Stimulated activated CD8-positive, alpha-beta memory T cell treated with anti-CD3 and anti-CD28 coated beads, Interleukin-15, amount 100 ng/mL, for 1 hour (primary cell): ENCODE measurements around the gene DTNB.
"Not testable (repeated sequence)": the region's sequence is repeated elsewhere in the genome, so short reads cannot be mapped to it uniquely, and the experiment has no call there.

Experiments used
- DNase-seq: peaks from one replicate; pipeline ENCODE4 v3.0.0-alpha.2; 2020; ENCODE audit warnings: low read depth

Gene DTNB

GRCh38 chr2:25682082-25682481, 8.7 kb upstream of the DTNB start:
- no peak for DNase-seq

- DNase-seq, result no peak
These were observed 4.5 kb upstream of the DTNB start for GRCh38 chr2:25677877-25678276.

- no peak for DNase-seq
These were observed 643 bp upstream of the DTNB start for GRCh38 chr2:25674077-25674362.

- DNase-seq, result peak; percentile 45
These were observed 680 bp downstream of the DTNB start for GRCh38 chr2:25672494-25673299.

DNA sequence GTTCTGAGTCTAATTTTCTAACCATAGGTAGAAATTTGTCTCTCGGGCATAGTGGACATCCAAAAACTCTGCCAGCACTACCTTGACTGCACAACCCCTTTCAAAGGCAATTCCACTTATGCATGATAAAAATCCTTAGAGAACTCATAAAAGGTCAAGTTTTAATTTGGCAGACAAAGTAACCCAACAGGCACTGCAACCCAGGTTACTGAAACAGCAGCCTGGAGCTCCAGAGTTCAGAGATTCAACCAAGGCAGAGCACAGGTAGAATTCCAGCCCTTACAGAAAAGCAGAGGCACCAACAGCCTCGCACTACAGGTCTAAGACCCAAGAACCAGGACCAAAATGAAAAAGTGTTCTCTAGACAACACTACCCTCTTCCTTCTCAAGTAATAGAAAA, 1.8 kb downstream of the DTNB start:
- no peak for DNase-seq

- DNase-seq, result no peak
These were observed 3.9 kb downstream of the DTNB start for GRCh38 chr2:25669520-25669919.

- DNase-seq, result no peak
These were observed 7.2 kb downstream of the DTNB start for GRCh38 chr2:25666218-25666617.

DNA sequence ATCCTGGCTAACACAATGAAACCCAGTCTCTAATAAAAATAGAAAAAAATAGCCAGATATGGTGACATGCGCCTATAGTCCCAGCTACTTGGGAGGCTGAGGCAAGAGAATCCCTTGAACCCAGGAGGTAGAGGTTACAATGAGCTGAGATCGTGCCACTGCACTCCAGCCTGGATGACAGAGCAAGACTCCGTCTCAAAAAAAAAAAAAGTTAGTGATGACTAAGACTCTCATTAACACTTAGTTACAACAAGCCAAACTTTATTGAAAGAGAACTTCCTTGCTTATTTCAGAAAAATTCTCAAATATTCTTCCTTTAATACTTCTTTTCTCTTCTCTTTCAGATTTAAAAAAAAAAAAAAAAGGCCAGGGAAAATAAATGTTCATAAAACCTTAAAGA, 7.9 kb downstream of the DTNB start:
- not testable (repeated sequence) for DNase-seq

DNA sequence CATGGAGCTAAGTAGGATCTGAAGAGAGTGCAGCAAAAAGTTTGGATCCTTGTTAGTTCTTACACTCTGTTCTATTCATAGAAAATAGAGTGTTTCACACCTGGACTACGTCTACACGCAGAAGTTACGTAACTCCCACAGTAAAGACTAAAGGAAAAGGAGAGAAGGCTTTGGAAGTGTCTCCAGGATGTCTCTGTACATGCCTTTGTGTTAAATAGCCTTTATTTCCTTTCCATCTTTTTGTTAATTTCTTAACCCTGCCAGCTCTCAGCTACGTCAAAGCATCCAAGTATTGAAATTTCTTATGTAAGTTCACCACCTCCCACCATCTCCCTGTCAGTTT, 8.4 kb downstream of the DTNB start:
- DNase-seq, result no peak

DNA sequence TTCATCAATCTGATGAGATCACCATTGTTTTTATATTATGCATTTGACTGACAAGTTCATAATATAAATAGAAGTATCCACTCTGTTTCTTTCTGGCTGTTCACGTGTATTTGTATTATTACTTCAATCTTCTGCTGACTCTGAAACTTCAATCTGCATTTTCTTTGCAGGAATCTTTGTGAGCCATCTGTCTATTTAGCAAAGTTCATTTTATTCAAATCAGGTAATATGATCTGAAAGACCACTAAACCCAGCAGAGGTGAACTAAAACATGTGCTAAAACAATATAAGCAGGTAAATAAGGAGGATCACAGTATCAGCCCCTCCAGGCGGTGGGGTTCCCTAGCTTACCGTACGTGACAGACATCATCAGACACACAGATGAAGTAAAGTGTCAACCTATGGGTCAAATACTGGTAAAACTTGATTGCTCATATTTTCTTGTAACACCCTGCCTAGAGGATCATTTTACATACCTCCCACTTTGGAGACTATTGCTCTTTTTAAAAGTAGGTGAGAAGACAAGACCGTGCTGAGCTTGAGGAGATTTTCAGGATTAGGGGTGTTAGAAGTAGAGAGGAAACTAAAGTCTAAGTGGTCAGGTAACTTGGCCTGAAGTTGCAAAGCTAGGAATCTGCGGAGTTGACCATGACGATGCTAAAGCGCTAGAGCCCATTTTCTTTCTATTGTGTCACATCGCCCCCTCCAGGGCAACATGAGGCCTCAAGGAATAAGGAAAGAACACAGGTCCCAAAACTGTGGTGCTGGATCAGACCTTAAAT, 9.0 kb downstream of the DTNB start:
- no peak for DNase-seq

GRCh38 chr2:25655316-25655715, 18.1 kb downstream of the DTNB start:
- DNase-seq, result no peak

- no peak for DNase-seq
These were observed 18.6 kb downstream of the DTNB start for GRCh38 chr2:25654801-25655200.

DNA sequence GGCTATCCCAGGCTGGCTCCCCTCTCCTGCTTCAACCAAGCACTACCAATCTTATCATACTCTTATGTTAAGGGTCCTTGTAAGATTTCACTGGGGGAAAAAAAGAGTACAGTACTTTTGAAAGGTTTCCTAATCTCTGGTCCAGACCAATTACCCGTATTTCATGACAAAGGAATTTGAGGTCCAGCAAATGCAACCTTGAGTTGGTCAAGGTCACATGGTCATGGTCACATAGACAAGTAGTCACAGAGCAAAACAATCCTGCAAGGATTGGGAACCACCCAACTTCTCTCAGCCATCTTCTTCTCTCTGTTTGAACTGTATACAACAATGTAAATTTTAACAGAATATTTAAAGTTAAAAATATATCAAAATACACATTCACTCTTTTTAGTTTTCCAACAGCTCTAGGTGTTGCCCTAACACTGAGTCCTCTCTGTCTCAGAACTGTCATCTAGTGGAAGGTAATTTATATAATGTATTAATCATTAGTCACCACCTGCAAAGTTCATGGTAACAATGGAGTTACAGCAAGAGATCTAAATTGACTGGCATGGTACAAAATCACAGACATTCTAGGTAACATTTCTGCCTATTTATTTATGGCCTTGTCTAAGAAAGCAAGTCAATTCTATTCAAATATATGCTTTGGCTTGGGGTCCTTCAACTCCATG, 21.5 kb downstream of the DTNB start:
- DNase-seq, result no peak

DNA sequence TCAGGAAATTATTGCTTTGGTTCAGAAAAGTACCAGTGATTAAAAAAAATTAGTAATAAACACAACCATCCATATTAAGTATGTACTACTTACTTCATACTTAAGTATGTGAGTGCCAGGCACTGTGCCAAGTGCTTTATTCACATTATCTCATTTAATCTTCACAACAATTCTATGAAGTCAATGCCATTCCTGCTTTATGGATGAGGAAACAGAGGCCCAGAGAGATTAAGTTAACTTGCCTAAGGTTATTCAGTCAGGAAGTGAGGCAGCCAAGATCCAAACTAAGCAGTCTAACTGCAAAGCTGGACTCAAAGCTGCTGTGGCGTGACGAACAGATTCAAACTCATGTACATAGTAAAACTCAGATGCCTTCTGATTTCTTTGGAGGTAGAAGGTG, 22.3 kb downstream of the DTNB start:
- no peak for DNase-seq

GRCh38 chr2:25650256-25650655, 23.1 kb downstream of the DTNB start:
- DNase-seq, result no peak

GRCh38 chr2:25649786-25650185, 23.6 kb downstream of the DTNB start:
- DNase-seq, result no peak

- DNase-seq, result no peak
These were observed 31.1 kb downstream of the DTNB start for GRCh38 chr2:25642298-25642697.

DNA sequence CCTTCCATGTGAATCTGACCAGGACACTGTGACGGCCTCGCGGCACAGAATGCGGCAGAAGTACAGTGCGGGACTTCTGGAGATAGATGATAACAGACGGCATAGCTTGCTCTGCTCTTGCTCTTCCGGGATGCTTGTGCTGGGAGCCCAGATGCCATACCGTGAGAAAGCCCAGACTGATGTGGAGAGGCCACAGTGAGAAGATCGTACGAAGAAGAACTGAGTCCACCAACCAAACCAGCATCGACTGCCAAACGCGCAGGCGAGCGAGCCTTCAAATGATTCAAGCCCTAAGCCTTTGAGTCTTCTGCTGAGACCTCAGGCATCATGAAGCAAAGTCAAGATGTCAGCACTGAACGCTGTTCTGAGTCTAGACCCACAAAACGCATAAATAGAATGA, 33.7 kb downstream of the DTNB start:
- DNase-seq, result no peak

DNA sequence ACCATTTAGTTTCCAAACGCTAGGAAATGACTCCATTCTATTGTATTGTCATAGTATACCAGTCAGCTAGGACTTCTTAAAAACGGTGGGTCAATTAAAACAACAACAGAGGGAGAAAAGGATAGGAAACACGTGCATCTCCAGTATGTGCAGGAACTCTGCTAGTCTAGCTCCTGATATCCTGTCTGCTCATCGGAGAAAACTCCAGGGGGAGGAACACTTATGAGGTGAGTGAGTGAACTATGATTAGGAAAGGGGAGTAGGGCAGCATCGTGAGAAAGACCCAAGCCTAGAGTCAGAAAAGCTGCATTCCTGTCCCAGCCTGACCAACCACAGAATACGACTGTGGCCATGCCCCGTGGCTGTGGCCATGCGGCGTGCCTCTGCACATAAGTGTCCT, 34.2 kb downstream of the DTNB start:
- no peak for DNase-seq

DNA sequence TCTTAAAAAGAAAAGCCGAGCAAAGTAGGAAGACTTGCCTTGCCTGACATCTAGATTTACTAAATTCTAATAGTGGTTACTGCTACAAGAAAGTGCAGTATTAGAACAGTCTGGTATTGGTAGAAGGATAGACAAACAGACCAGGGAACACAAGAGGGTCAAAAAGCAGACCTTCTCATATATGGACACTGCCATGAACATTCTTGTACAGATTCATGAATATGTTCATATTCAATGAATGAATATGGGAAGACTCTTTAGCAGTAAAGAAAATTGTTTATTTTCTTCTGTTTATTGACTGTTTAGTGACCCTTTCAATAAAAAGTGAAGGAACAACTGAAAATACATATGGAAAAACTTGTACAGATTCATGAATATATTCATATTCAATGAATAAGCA, 37.6 kb downstream of the DTNB start:
- DNase-seq, result no peak

DNA sequence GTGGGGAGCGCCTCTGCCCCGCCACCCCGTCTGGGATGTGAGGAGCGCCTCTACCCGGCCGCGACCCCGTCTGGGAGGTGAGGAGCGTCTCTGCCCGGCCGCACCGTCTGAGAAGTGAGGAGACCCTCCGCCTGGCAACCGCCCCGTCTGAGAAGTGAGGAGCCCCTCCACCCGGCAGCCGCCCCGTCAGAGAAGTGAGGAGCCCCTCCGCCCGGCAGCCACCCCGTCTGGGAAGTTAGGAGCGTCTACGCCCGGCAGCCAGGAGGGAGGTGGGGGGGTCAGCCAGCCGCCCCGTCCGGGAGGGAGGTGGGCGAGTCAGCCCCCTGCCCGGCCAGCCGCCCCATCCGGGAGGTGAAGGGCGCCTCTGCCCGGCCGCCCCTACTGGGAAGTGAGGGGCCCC, 39.6 kb downstream of the DTNB start:
- not testable (repeated sequence) for DNase-seq

DNA sequence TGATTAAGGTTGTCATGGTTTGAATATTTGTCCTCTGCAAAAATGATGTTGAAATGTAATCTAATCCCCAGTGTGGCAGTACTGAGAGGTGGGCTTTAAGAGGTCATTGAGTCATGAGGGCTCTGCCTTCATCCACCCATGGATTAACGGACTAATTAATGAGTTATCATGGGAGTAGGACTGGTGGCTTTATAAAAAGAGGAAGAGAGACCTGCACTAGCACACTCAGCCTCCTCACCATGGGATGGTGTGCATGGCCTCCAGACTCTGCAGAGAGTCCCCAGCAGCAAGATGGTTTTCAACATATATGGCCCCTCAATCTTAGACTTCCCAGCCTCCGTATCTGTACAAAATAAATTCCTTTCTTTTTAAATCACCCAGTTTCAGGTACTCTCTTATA, 41.0 kb downstream of the DTNB start:
- DNase-seq, result no peak

- DNase-seq, result no peak
These were observed 48.7 kb downstream of the DTNB start for GRCh38 chr2:25624635-25625034.
